ENCODE results near the gene TRIM74.
"Not testable (repeated sequence)": the region's sequence is repeated elsewhere in the genome, so short reads cannot be mapped to it uniquely, and the experiment has no call there.

Gene TRIM74

DNA sequence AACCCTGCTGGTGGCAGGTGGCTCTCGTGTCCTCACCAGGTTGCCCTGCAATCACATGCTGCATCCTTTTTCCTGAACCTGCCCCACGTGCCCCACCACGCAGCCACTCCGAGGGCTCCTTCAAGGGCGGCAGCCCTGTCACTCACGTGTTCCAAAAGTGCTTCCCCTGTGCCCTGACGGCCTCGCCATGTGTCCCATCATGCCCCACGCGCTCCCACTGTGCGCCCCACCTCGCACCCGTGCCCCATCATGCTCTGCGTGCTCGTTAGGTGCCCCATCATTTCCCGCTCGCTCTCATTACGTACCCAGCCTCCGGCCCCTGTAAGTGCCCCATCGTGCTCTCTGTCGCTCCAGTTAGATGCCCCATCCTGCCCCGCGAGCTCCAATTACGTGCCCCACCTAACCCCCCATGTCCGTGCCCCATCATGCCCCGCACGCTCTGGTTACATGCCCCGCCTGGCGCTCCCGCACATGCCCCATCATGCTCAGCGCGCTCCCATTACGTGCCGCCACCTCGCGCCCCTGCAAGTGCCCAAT, at the start of gene TRIM74:
TRIM74 (minus strand) TSS at position 487 of the 537 bp plus-strand sequence. CDS start 3,309 bp downstream, outside the sequence.
- DNase-seq: not testable (repeated sequence)

DNA sequence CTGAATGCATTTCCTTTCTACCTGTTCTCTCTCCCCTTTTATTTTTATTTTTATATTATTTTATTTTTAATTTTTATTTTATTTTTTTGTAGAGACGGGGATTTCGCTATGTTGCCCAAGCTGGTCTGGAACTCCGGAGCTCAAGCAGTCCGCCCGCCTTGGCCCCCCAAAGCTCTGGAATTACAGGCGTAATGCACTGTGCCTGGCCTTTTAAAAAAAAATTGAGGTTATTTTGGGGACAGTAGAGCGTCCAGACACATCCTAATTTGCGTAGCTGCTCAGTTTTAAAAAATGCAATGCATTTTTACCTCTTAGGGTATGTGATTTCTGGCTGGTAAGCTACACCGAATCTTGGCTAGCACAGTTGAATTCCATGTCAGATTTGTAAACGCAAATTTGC, 37.2 kb upstream of the TRIM74 start:
- DNase-seq: not testable (repeated sequence)

DNA sequence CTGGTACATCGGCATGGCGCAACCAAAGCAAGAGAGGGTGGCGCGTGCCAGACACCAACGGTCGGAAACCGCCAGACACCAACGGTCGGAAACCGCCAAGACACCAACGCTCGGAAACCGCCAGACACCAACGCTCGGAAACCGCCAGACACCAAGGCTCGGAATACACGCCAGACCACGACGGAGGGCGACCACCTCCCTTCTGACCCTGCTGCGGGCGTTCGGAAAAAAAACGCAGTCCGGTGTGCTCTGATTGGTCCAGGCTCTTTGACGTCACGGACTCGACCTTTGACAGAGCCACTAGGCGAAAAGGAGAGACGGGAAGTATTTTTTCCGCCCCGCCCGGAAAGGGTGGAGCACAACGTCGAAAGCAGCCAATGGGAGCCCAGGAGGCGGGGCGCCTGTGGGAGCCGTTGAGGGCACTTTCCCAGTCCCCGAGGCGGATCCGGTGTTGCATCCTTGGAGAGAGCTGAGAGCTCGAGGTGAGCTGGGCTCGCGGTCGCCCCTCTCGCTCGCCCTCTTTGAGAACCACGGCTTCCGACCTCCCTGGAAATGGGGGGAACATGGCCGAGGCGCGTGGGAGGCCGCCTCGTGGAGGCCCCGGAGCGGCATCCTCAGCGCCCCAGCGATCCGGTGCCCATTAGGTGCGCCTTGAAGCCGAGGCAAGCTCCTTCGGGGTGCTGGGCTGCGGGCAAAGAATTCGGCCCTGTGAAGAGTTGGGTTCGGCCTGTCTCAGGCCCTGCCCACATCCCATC, 36.6 kb upstream of the TRIM74 start:
- peak; percentile 98 for DNase-seq

DNA sequence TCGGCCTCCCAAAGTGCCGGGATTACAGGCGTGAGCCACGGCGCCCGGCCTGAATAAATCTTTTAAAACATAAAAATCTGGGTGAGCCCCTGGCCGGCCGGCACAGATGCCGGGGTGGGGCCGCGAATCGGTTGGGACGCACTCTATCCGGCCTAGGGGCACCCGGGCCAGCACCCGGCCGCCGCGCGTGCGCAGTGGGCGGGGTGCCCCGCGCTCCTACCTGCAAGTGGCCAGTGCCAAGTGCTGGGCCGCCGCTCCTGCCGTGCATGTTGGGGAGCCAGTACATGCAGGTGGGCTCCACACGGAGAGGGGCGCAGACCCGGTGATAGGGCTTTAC, 36.1 kb upstream of the TRIM74 start:
- peak; percentile 87 for DNase-seq

DNA sequence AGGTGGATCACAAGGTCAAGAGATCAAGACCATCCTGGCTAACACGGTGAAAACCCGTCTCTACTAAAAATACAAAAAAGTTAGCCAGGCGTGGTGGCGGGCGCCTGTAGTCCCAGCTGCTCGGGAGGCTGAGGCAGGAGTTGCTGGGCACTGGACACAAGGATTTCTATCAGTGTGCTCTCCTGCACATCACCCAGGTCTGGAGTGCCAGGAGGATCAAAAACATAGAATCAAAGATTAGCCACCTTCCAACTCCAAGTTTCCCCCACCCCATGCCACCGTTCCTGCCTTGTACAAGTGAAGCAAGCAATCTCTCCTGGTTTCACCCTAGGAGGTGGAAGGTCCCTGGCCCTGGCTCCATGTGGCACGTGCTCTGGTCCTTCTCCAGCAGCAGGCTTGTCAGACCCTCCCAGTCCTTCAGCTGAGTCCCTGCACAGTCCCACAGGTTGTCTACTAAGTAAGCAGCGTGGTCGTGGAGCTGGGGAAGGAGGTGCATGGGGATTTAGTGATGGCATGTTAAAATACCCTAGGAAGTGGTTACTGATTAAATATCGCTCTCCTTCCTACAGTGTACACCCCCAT, 28.7 kb upstream of the TRIM74 start:
- not testable (repeated sequence) for DNase-seq

DNA sequence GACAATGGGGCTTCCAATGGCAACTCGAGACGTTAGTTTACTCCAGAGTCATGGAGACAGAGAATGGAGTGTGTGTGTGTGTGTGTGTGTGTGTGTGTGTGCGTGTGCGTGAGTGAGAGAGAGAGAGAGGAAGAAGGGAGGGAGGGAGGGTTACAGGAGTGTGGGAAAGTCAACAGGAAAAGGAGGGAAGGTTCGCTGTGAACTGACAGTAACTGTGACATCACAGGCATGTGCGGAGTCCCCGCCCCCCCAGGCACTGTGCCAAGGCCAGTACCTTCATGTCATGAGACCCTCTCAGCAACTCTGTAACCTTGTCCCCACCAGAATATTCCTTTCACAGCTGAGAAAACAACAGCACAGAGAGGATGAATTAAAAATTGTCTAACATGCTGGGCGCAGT, 28.2 kb upstream of the TRIM74 start:
- DNase-seq: not testable (repeated sequence)

DNA sequence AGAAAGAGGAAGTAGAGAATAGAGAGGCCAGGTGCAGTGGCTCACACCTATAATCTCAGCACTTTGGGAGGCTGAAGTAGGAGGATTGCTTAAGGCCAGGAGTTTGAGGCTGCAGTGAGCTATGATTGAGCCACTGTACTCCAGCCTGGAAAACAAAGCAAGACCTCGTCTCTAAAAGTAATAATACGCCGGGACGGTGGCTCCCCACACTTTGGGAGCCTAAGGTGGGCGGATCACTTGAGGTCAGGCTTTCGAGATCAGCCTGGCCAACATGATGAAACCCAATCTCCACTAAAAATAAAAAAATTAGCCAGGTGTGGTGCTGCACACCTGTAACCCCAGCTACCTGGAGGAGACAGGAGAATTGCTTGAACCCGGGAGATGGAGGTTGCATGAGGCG, 26.2 kb upstream of the TRIM74 start:
- not testable (repeated sequence) for DNase-seq

DNA sequence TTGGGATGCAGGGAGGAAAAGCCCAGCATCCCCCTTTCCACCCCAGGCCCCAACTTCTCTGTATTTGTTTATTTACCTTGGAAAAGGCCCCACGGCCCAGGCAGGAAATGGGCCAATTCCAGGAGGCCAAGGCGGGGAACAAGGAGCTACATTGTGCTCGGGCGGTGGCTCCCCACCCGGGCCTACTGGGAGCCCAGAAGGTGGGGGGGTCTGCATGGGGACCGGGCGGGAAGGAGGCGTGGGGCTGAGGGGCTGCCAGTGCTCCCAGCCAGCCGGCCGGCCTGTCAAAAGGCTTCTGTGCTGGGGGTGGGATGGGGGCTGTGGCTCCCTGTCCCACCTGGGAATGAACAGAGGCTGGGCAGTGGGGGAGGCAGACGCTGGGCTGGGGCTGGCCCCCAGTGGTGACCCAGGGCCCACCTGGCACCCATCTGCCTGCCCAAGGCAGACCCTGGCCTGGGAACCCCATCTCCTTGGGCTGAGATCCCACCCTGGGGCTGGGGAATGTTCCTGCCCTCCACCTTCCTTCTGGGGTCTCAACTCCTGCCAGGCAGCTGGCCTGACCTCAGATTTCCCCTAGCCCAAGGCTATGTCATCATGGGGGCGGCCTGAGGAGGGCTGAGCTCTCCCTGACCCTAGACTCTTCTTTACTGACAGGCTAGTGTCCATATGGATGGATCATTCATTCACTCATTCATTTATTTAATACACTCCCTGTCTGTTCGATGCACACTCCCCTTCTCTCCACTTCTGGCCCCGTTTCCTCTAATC, 21.1 kb upstream of the TRIM74 start:
- not testable (repeated sequence) for DNase-seq

DNA sequence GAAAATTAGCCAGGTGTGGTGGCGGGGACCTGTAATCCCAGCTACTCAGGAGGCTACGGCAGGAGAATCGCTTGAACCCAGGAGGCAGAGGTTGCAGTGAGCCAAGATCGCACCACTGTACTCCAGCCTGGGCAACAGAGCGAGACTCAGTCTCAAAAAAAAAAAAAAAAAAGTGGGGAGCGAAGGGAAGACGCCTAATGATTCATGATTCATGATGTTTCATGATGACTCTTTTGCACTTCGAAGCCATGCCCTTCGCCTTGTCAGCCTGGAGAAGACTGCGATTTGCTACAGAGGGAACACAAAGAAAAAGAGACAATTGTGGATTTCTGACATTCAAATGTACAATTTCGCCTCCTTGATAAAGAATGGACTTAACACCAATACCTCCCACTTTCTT, 12.8 kb upstream of the TRIM74 start:
- not testable (repeated sequence) for DNase-seq

DNA sequence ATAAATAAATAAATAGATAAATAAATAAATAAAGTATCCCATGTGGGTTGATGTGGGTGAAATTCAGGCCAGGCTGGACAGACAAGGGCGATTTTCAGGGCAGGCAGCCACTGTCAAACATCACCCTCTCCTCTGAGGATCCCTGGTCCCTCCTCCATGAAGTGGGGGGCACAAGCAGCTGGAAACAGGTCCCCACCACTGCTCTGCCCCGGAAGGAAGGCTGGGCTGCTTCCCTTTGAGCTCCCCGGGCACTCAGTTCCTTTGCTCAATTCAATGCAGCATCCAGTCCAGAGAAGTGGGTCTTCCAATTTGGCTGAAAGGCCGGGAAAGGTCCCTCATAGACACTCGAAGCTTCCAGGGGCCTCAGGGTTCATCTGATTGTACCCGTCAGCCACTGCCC, 11.1 kb upstream of the TRIM74 start:
- DNase-seq: not testable (repeated sequence)

DNA sequence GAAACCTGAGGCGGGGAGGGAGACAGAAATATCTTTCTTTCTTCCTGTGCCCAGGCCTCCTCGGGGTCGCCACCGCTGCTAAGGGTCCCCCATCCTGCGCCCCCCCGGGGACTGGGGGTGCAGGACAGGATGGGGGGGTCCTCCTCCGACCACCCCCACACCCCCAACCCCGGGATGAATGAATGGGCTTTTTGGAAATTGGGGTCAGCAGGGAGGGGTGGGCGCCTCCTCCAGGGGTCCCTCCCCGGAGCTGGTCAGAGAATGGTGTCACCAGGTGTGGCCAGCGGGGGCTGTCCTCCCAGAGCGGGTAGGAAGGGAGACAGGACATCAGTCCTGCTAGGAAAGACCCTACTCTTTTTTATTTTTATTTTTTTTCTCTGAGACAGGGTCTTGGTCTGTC, 7.2 kb upstream of the TRIM74 start:
- not testable (repeated sequence) for DNase-seq

DNA sequence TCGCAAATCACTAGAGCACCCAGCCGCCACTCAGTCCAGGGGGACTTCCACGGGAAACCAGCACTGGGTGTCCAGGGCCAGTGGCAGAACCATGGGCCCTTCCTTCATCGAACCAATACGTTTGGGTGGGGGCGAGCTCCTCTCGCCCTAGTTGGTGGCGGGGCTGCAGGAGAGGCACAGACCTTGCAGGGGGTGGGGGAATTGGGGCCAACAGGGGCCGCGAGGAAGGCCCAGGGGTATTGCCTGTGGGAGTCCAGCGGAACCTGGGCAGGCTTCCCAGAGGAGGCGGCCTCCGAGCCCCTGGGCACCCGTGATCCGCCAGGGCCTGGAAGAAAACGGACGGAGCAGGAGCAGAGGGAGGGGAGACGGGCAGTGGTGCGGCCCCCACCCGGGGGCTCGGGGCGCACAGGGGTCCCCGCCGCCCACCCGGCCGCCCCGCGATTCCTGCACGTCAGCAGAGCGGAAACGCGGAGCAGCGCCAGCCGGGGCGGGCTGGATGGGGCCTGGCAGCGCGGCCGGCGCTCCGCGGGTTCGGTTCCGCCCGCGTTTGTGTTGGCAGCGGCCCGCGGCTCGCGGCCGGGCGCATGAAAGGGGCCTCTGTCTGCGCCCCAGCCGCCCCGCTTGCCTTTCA, 6.5 kb upstream of the TRIM74 start:
- not testable (repeated sequence) for DNase-seq

DNA sequence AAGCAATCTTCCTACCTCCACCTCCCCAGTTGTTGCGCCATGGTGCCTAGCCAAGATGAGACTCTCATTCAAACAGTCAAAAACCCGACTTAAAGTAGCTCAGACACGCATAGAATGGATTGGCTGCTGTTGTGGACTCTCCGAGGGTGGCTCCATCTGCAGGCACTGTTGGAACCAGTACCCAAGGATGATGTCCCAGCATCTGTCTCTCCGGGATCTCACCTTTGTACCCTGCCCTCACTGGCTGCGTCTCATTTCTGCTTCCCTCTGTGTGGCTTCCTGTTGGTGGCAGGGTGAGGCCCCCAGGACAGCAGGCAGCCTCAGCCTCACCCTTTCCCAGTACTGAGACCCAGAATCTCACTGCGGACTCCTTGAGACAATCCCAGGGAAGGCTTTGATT, 5.5 kb upstream of the TRIM74 start:
- not testable (repeated sequence) for DNase-seq

DNA sequence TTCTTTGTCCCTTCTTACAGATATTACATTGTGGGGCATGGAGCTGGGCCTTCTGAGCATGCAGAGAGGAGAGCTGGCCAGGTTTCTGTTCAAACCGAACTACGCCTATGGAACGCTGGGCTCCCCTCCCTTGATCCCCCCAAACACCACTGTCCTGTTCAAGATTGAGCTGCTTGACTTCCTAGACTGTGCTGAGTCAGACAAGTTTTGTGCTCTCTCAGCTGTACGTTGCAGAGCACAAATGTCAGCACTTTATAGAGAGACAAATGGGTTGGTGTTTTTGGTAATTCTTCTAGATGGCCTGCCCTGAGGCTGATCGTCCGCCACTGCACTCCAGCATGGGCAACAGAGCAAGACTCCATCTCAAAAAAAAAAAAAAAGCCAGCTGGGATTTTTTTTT, 2.2 kb upstream of the TRIM74 start:
- DNase-seq: not testable (repeated sequence)

DNA sequence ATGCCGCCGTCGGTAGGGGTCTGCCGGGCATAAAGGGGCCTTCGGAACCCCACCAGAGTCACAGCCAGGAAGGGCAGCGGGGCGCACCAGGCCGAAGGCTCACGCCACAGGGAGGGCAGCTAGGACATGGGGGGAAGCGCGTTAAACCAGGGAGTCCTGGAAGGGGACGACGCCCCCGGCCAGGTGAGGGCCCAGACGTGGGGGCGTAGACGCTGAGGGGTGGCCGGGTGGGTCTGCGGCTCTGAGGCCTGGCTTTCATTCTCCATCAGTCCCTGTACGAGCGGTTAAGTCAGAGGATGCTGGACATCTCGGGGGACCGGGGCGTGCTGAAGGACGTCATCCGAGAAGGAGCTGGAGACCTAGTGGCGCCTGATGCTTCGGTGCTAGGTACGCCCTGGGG, 422 bp upstream of the TRIM74 start:
- DNase-seq: not testable (repeated sequence)

DNA sequence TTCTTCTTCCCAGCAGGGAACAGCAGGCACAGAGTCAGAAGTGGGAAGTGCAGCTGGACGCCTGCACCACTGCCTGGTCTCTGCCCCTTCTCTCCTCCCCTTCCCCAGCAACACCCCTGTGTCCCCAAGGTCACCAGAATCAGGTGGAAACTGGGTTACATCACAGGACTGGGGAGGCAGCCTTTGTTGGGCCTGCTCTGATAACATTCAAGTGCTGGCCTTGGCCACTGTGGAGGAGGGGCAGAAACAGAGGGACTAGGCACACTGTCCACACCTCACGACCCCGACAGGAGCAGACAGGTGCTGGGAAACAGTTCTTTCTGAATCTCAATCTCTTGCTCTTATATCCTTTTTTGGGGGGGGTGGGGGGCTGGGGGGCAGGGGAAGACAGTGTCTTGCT, 2.4 kb downstream of the TRIM74 start:
- DNase-seq: not testable (repeated sequence)

DNA sequence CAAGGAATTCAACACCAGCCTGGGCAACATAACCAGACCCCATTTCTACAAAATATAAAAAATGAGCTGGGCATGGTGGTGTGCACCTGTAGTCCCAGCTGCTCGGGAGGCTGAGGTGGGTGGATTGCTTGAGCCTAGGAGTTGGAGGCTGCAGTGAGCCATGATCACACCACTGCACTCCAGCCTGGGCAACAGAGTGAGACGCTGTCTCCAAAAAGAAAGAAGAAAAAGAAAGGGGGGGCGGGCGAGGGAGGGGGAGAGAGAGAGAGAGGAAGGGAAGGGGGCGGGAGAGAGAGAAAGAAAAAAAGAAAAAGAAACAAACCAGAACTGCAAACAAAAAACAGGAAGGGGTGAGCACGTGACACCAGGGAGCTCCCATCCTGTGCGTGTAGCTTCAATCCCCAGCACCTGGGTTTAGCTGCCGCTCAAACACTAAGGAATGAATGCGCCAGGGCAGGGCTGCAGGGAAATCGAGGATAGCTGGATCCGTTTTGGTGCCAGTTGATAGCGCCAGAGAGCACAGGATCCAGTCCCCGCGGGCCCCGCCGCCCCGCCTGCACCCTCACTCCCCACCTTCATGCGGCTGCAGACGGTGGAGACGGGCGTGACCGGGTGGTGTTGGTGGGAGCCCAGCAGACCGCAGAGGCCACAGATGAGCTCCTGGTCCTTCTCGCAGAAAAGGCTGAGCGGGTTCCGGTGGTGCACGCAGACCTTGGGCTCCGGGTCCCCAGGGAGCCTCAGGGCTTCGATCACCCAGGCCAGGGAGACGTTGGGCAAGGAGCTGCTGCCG, 3.9 kb downstream of the TRIM74 start:
- not testable (repeated sequence) for DNase-seq

DNA sequence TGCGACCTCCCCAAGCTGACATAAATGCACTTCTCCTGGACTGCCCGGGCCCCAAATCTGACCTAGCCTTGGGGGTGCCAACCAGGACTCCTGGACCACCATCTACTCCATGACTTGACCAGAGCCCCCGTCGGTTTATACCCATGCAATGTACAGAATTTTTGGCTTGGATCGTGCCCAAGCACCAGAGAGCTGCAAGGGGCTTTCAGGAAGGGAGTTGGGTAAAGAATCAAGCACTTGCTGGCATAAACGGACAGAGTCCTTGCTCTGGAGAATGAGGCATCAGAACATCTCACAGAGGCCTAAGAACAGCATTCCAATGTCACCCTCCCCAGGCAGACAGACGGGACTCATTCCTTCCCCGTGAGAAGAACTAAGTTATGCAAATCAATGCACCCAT, 6.2 kb downstream of the TRIM74 start:
- not testable (repeated sequence) for DNase-seq

DNA sequence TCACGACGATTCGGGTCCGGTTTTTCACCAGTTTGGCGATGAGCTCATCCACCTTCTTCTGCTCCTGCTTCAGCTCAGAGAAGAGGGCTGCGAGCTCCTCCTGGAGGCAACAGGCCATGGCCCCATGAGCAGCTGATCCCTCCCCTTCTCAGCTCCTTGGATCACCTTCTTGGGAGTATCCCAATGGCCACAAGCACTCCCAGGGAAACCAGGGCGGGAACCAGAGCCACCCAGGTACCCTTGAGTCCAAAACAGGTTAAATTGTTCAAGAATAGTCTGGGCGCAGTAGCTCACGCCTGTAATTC, 8.0 kb downstream of the TRIM74 start:
- not testable (repeated sequence) for DNase-seq

DNA sequence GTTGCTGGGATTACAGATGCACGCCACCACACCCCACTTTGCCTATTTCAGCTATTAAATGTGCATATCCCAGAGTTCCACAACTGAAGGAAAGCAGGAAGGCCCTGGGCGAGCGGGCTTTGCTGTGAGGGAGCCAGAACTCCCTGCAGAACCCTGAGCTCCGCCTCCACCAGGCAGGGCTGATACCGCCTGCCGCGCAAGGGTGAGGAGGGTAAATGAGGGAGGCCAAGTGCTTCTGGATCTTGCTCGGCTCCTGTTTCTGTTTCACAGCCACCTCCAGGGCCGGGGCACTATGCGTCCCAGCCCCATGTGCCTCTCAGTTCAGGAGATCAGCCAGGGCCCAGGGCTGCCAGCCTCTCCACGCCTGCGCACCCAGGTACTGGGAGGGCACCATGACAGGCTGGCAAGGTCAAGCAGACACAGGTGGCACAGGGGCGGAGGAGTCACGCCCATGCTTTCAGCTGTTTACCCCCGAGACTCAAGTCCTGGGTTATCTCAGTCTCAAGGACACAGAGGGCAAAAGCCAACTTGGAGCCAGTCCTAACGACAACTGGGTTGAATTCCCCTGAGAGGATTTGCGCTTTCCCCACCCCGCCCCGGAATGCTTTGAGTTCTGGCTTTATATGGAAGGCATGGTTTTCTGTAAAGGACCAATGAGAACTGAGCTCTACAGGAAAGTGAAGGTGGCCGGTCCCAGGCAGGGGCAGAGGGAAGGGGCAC, 8.5 kb downstream of the TRIM74 start:
- DNase-seq: not testable (repeated sequence)

DNA sequence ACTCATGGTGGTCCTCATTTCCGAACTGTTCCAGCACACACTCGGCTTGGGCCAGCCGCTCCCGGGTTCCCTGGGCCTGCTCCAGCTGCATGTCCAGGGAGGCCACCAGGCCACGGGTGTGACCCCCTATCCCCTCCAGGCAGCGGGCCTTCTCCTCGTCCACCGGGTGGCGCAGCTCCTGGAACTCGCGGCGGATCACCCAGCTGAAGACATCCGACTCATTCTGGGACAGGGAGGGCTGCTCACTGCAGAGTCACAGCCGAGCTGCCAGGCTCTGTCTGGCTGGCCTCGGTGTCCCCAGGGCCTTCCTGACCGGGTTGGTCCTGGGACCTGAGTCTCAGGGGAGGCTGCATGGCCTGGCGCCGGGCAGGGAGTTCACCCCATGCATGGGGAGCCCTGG, 9.2 kb downstream of the TRIM74 start:
- not testable (repeated sequence) for DNase-seq
